Ramos (cell line): Measurements from ENCODE around the gene DHRS2.

ENCODE experiments used
- in situ Hi-C: fragments of 300-500 bp; cut with MboI; formaldehyde crosslinking; loops from one replicate; pipeline ENCODE4 v1.14.3; 2022; ENCODE audit warnings: low sequenced_read_pairs; ENCODE audit not compliant: unreplicated experiment

The DHRS2 gene

DNA sequence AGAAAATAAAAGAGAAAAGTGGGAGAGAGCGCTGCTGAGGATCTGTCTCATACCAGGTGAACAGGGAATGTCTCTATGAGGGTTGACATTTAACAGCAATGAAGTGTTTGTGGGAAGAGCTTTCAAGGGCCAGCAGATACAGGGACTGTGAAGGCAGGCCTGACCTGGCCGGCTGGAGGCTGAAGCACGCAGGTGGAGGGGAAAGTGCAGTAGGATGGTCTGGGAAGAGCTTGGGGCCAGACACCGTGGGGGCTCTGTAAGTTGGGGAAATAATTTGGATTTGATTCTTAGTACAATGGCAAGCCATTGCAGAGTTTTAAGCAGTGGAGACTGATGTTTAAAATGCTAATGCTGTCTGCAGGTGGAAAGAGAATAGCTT, 23.8 kb upstream of the DHRS2 start:
- in situ Hi-C loops, result no loop called here

DNA sequence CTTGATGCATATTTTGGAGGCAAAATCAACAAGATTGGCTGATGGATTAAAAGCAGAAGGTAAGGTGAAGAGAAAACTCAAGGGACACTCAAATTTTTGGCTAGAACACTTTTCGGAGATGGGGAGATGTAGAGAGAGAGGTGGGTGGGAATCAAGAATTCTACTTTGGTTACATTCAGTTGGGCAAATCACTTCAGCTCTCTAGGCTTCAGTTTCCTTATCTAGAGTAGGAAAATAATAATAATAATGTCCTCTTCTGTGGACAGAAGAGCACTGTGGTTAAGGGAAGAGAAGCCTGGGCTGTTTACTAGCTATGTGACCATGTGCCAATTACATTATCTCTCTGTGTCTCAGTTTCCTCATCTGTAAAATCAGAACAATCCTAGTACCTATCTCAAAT, 23.4 kb upstream of the DHRS2 start:
- in situ Hi-C loops, result no loop called here

DNA sequence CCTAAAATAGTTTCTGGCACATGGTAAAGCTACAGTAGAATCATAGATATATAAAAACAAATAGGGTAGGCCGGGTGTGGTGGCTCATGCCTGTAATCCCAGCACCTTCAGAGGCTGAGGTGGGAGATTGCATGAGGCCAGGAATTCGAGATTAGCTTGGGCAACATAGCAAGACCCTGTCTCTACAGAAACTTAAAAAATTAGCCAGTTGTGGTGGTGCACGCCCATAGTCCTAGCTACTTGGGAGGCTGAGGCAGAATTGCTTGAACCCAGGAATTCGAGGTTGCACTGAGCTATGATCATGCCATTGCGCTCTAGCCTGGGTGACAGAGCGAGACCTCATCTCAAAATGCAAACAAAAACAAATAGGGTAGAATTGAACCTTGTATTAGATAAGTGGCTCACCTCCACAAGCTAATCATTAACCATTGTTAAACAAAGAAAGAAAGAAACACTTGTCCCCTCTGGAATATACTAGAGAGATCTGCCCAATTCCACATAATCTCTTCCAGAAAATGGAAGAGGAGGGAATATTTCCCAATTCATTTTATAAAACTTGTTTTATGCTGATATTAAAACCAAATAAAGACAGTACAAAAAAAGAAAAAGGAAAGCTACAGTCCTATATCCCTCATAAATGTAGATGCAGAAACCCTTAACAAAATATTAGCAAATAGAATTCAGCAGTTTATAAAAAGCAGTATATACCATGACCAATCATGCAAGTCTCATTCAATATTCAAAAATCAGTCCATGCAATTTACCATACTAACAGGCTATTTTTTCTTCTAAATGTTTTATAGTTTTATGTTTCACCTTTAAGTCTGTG, 22.7 kb upstream of the DHRS2 start:
- in situ Hi-C loops, result no loop called here

DNA sequence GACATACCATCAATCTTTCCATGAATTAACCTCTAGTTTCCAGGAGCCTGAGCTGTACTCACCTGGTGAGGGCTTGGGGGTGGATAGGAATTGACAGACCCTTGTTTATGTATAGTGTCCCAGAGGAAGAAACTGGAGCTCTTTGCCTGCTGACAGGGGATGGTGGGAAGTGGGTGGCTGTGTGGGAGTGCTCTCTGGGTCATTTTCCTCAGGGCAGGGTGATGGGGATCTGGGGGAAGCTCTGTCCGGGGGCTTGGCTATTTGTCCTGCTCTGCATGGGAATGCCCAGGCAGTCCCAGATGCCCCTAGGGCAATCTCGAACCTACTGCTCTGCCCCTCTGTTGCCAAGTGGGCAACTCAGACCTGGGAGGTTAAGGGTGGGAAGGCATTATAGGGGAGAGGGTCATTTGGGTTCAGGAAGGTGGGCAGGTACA, 21.8 kb upstream of the DHRS2 start:
- in situ Hi-C loops, result no loop called here

DNA sequence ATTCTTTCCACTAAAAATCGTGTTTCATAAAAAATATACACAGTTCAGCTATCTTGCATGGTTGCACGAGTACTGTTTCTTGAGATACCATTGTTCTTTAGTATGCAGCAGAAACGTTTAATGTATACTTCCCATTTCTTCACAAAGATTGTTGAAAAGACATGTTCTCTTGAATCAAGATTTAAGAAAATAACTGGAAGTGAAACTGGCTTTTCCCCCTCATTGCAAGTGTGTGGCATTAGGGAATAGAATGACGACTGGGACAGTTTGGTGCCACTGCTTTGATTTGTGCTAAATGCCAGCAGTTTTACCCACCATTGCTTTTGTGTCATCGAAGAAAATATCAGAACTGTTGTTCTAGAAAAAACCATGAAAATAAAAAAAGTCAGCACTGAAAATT, 20.3 kb upstream of the DHRS2 start:
- in situ Hi-C loops, result no loop called here

DNA sequence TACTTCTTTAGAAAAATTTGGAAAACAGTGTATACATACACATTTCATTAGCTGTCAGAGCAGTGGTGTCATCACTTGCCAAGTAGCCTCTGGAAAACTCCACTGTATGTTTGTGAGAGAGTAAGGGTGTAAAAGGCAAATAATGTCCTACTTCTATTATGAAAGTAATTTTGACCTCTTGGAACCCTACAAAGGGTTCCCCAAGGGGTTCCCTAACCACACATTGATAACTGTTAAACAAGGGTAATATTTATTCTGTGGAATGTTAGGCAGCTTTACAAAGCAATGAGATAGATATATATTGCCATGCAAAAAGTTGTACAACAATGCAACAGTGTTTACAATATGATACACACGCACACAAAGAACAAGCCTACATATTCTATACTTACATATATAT, 18.6 kb upstream of the DHRS2 start:
- in situ Hi-C loops, result no loop called here

DNA sequence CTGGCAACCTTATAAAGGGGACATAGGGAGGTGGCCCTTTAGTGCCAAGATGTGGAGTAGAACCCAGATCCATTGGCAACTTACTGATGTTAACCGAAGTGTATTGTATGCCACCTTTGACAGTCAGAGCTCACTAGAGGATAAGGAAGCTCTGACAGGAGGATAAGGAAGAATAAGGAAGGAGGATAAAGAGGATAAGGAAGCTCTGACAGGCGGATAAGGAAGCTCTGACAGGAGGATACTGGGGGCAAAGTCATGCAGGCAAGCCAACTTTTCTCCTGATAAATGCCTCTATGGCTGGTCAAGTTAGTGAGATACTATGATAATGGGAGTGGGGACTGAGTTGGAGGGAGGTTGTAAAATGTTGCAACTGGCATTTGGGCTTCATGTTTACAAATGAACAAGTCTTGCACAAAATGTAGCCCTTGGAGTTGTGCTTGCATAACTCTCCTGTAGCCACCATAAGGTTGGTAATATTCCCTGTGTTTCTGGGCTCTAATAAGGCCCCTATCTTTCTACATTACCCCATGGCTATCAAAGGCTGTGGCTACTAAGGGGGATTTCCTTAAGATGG, 17.7 kb upstream of the DHRS2 start:
- in situ Hi-C loops, result no loop called here

DNA sequence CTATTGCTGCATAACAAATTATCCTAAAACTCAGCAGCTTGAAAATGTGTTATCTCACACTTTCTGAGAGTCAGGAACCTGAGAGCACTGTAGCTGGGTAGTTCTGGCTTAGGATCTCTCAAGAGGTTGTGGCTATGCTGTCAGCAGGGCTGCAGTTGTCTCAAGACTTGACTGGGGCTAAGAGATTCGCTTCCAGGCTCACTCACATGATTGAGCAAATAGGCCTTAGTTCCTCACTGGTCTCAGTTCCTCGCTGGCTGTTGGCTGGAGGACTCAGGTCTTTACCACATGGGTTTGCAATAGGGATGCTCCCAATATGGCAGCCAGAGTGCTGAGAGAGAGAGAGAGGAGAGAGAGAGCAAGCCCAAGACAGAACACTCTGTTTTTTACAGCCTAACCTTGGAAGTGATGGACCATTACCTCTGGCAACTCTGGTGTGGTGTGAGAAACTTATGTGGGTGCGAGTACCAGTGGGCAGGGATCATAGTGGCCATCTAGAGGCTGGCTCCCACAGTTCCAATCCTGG, 15.9 kb upstream of the DHRS2 start:
- in situ Hi-C loops, result no loop called here

DNA sequence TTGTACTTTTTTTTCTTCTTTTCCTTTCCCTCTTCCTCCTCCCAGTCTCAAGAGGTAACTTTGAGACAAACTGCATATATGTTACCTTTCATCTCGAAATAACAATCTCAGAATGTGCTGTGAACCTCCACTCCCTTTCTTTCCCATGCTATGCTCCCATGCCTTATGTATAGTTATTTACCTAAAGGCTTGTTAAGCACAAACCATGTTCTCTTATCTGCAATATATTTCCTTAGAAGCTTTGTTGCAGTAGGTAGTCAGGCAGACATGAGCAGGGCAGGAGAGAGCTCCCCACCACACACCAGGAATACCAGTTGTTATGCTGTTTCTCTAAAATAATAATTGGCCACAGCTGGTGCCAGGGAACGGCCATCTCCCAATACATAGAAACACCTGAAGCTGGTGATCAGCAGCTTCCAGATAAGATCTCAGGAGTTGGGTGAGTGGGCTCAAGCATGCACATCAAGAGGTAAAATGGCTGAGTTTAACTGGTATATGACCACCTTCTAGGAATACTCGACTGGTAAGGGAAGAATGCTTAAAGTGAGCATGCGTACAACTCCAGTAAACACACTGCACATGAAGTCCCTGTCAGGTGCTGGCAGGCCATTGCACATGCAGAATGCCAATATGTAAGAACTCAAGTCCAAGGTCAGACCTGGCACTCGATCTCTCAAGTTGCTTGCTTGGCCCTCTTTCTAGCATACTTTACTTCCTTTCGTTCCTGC, 14.8 kb upstream of the DHRS2 start:
- in situ Hi-C loops, result no loop called here

DNA sequence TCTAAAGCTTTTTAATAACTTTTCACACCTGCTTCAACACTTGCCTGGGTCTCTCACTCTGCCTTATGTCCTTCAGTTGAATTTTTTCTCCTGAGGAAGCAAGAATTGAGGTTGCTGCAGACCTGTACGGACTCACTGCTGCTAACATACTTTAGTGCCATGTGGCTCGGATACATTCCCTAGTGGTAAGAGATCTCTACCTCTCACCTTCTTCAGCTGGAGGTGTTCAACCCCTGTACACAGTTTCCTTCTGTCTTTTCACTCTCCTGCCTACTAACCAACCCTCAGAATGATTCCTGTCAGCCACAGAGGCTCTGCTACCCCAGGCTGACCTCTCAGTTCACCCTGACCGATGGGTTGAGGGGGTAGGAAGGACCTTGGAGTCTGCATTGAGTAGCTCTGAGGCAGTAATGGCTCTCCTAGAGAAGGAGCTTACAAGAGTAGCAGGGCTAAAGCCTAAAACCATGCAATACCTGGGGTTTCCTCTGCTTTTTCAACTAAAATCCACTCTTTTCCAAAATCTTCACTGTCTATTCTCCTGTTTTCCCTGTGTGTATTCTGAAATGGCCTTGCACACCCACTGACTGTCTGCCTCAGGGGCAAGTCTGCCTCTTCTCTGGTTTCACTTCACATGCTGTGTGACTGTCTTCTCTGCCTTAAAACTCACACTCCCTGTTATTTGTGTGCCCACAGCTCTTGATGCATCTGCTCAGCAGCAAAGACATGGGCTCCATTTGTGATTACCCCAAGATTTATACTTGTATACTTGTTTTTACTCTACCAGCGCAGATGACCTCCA, 14.0 kb upstream of the DHRS2 start:
- in situ Hi-C loops, result no loop called here

DNA sequence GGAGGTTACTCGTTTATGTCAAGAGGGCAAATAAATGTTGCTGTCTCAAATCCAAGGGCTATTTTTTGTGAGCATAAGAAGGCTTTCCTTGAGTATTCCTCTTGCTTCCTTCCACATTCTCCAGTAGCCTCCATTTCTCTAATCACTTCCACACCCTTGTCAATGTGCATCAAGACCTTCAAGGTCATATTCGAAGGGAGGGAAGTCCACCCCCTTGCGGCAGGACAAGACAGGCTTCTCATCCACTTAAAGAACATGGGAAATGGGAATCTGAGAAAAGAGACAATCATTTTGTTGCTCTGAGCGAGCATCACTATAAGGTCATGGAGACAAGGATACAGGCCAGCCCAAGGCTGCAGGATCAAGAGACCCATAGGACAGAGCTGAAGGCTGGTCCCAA, 13.2 kb upstream of the DHRS2 start:
- in situ Hi-C loops, result no loop called here

DNA sequence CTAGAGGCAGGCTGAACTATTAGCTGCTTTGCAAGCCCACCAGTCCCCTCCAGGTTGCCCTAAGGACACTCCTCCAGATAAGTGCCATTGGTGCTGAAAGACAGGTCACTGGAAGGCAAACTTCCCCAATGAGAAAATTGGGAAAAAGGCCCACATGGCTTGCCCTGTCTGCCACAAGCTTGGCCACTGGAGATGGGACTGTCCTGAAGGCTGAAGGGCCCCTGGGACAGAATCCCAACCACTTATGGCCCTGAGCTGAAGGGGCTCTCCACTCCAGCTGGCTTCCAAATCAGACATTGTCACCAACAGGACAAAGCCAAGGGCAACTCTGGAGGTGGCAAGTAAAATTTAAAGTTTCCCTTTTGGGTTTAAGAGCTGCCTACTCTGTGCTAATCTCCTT, 12.2 kb upstream of the DHRS2 start:
- in situ Hi-C loops, result no loop called here

DNA sequence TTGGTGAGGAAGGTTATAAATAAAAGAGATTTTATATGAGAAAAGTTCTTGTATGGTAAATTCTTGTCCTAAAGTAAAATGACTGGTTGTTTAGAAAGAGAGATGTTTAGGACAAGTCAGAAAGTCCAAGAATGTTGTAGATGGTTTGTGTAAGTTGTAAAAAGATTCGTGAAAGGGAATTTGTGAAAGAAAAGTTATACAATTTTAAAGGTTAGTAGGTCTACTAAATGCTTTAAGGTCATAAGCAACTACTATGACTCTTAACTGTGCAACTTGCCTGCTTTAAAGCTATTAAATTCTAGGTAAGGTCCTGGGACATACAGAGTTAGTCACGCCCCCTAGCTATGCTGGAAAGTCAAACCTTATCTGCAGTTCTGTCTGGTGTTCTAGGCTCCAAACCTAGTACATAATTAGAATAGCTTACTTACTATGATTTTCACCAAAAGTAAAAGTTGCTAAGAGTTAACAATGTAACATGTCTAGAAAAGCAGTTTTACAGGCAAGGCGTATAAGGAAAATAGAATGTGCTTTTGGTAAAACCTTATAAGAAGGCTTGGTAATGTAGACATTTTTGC, 11.2 kb upstream of the DHRS2 start:
- in situ Hi-C loops, result no loop called here

DNA sequence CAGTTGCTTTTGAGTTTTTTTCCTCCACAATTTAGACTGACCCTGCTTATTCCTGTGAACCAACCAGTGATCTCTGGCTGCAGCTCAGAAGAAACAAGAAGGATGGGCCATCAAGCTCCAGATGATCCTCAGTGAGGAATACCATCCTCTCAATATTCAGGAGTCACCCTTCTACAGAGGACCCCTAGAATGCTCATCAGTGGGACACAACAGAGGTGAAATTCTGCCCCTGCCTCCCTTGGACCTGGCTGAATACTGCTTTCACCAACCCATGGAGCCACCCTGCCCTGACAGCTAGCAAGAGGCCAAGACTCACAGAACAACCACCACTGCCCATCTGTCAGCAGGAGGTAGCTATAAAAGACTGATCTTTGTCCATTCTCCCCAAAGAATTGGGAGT, 9.2 kb upstream of the DHRS2 start:
- in situ Hi-C loops, result no loop called here

DNA sequence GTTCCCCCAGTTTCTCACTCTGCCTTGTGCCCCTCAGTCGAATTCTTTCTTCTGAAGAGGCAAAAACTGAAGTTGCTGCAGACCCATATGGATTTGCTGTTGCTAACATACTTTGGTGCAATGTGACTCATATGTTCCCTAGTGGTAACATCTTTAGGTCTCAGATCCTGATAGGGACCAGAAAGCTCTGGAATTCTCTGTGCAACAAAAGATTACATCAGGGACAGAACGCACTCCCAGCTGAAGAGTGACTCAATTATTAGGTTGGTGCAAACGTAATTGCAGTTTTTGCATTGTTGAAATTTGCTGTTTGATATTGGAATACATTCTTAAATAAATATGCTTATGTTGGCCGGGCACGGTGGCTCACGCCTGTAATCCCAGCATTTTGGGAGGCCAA, 8.2 kb upstream of the DHRS2 start:
- in situ Hi-C loops, result no loop called here

DNA sequence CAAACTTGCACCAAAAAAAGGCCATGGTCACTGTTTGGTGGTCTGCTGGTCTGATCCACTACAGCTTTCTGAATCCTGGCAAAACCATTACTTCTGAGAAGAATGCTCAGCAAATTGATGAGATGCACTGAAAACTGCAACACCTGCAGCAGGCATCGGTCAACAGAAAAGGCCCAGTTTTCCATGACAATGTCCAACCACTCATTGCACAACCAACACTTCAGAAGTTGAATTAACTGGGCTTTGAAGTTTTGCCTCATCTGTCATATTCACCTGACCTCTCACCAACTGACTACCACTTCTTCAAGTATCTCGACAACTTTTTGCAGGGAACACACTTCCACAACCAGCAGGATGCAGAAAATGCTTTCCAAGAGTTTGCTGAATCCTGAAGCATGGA, 7.0 kb upstream of the DHRS2 start:
- in situ Hi-C loops, result no loop called here

DNA sequence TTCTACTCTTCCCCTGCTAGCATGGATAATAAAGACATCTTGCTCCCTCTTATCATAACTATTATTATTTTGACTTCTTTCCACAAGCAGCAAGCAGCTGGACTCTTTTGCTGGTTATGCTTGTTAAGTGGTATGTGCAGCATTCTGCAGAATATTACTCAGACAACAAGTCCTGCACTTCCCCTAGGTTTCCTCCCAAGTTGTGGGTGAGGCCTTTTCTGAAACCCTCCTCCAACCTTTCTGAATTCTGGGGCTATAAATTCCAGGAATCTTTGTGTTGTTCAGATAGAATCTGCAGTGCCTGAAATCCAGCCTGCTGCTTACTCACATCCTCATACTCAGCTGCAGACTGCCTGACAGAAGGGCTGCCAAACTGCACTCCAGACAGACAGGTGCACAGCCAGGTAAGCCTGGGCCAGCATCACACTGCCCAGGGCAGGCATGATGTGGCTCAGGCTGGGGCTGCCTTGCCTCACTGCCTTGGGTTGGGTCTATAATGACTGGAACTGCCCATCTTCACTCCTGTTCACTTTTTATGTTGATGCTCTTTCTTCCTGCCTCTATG, 6.2 kb upstream of the DHRS2 start:
- in situ Hi-C loops, result no loop called here

DNA sequence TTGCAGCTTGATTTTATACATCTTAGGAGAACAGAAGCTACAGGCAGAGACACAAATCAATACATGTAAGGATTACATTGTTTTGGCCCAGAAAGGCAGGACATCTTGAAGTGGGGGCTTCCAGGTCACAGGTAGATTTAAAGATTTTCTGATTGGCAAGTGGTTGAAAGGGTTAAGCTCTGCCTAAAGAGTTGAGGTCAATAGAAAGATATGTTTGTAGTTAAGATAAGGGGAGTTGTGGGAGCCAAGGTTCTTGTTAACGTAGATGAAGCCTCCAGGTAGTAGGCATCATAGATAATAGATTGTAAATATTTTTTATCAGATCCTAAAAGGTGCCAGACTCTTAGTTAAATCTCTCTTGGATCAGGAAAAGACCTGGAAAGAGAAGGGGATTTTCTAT, 5.5 kb upstream of the DHRS2 start:
- in situ Hi-C loops, result no loop called here

DNA sequence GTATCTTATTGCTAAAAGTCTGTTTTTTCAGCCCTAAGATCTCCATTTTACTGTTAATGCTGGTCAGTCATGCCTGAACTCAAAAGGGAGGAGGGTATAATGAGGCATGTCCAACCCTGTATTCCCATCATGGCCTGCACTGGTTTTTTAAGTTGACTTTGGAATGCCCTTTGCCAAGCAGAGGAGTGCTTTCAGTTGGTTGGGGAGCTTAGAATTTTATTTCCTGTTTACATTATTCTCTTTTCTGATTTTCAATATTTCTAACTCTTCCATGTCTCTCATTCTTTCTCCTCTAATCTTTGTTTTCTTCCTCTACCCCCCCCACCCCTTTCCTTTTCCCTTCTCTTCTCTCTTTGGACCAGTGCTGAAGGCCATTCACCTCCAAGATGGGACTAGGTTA, 4.9 kb upstream of the DHRS2 start:
- in situ Hi-C loops, result no loop called here
